GM19455 (cell line): Measurements from ENCODE around the gene KIF13A.
"Not testable (repeated sequence)": the region's sequence is repeated elsewhere in the genome, so short reads cannot be mapped to it uniquely, and the experiment has no call there.

Source experiments
- ATAC-seq: cut with Tn5 transposase; IDR thresholded peaks from one replicate; pipeline ENCODE4 v1.9.1; 2021; ENCODE audit not compliant: unreplicated experiment

Gene KIF13A

GRCh38 chr6:17971128-17972073, 16.0 kb downstream of the KIF13A start:
- ATAC-seq, result no peak

GRCh38 chr6:17968876-17969275, 18.6 kb downstream of the KIF13A start:
- ATAC-seq, result no peak

- no peak for ATAC-seq
Measured at GRCh38 chr6:17967668-17968518, 19.5 kb downstream of the KIF13A start.

GRCh38 chr6:17966451-17966850, 21.0 kb downstream of the KIF13A start:
- ATAC-seq, result no peak

- no peak for ATAC-seq
Measured at GRCh38 chr6:17965397-17965796, 22.0 kb downstream of the KIF13A start.

- ATAC-seq, result no peak
Measured at GRCh38 chr6:17964633-17965032, 22.8 kb downstream of the KIF13A start.

- no peak for ATAC-seq
Measured at GRCh38 chr6:17962436-17963031, 24.9 kb downstream of the KIF13A start.

GRCh38 chr6:17959302-17959701, 28.1 kb downstream of the KIF13A start:
- no peak for ATAC-seq

GRCh38 chr6:17957904-17958620, 29.4 kb downstream of the KIF13A start:
- no peak for ATAC-seq

- no peak for ATAC-seq
Measured at GRCh38 chr6:17957498-17957897, 29.9 kb downstream of the KIF13A start.

GRCh38 chr6:17957086-17957485, 30.3 kb downstream of the KIF13A start:
- ATAC-seq, result no peak

- ATAC-seq, result no peak
Measured at GRCh38 chr6:17950095-17950494, 37.3 kb downstream of the KIF13A start.

- ATAC-seq, result no peak
Measured at GRCh38 chr6:17949168-17949567, 38.3 kb downstream of the KIF13A start.

- no peak for ATAC-seq
Measured at GRCh38 chr6:17948725-17949124, 38.7 kb downstream of the KIF13A start.

- not testable (repeated sequence) for ATAC-seq
Measured at GRCh38 chr6:17947574-17947973, 39.9 kb downstream of the KIF13A start.

GRCh38 chr6:17945575-17945974, 41.9 kb downstream of the KIF13A start:
- ATAC-seq, result no peak

GRCh38 chr6:17945111-17945510, 42.3 kb downstream of the KIF13A start:
- ATAC-seq, result no peak

- ATAC-seq, result no peak
Measured at GRCh38 chr6:17941318-17941717, 46.1 kb downstream of the KIF13A start.

GRCh38 chr6:17940151-17940792, 47.2 kb downstream of the KIF13A start:
- ATAC-seq, result no peak

- no peak for ATAC-seq
Measured at GRCh38 chr6:17938901-17939300, 48.5 kb downstream of the KIF13A start.
